ENCODE measurements around the gene MDM1.

The MDM1 gene

DNA sequence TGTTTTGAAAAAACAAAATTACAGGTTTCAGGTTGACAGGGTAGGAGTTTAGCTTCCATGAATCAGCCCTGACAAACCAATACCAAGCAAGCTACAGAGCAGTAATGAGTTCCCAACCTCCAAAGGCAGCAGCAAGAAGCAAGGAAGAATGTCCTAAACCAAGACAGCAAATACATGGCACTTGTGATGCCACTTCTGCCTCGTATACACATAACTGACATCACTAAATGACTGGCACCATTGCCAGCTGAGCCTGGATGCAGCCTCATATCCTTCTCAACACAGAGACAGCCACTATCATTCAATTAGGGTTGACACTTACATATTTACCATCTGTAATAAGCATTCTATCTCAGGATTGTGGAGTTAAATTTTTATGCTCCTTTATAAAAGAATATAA, 35.0 kb upstream of the MDM1 start:
- POLR2A ChIA-PET = no interaction called here
- Histone ChIP-seq H3K9me3 (ENCODE audit: control insufficient read depth, insufficient read depth, low read depth, low read length) (no peaks in the 10 kb centered on the region), H3K36me3 (ENCODE audit: control insufficient read depth in 2 of 2, insufficient read depth in 1 of 2, low read length in 2 of 2) (no peaks in the 10 kb centered on the region), H3K4me3 (ENCODE audit: low read depth, low read length) (no peak overlapping the region), H3K27ac (ENCODE audit: extremely low read depth, low read depth, low read length) (no peak overlapping the region), H3K4me1 (ENCODE audit: control insufficient read depth, insufficient read depth, low read length) (no peaks in the 10 kb centered on the region)
- CTCF ChIA-PET = no interaction called here
- TF ChIP-seq, protein P1, sequence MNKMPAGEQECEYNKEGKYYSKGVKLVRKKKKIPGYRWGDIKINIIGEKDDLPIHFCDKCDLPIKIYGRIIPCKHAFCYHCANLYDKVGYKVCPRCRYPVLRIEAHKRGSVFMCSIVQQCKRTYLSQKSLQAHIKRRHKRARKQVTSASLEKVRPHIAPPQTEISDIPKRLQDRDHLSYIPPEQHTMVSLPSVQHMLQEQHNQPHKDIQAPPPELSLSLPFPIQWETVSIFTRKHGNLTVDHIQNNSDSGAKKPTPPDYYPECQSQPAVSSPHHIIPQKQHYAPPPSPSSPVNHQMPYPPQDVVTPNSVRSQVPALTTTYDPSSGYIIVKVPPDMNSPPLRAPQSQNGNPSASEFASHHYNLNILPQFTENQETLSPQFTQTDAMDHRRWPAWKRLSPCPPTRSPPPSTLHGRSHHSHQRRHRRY (tag by site-specific recombination; IDR thresholded peaks at IDR 0.05) = no peak
- TF ChIP-seq BCL11B (tag by site-specific recombination; IDR thresholded peaks at IDR 0.05; ENCODE audit: low read depth) (no peak), SP2 (tag by site-specific recombination; IDR thresholded peaks at IDR 0.05) (no peak), ZNF76 (tag by site-specific recombination; IDR thresholded peaks at IDR 0.05; ENCODE audit: borderline replicate concordance, low read depth) (no peak), ZNF558 (tag by site-specific recombination; IDR thresholded peaks at IDR 0.05) (no peak), YY2 (tag by site-specific recombination; IDR thresholded peaks at IDR 0.05) (no peak), ZNF707 (tag by site-specific recombination; IDR thresholded peaks at IDR 0.05) (no peak), ZNF350 (tag by site-specific recombination; IDR thresholded peaks at IDR 0.05) (no peak), ZNF660 (tag by site-specific recombination; IDR thresholded peaks at IDR 0.05) (no peak)
- TF ChIP-seq, protein P2, sequence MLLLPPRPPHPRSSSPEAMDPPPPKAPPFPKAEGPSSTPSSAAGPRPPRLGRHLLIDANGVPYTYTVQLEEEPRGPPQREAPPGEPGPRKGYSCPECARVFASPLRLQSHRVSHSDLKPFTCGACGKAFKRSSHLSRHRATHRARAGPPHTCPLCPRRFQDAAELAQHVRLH (tag by site-specific recombination; IDR thresholded peaks at IDR 0.05) = no peak

DNA sequence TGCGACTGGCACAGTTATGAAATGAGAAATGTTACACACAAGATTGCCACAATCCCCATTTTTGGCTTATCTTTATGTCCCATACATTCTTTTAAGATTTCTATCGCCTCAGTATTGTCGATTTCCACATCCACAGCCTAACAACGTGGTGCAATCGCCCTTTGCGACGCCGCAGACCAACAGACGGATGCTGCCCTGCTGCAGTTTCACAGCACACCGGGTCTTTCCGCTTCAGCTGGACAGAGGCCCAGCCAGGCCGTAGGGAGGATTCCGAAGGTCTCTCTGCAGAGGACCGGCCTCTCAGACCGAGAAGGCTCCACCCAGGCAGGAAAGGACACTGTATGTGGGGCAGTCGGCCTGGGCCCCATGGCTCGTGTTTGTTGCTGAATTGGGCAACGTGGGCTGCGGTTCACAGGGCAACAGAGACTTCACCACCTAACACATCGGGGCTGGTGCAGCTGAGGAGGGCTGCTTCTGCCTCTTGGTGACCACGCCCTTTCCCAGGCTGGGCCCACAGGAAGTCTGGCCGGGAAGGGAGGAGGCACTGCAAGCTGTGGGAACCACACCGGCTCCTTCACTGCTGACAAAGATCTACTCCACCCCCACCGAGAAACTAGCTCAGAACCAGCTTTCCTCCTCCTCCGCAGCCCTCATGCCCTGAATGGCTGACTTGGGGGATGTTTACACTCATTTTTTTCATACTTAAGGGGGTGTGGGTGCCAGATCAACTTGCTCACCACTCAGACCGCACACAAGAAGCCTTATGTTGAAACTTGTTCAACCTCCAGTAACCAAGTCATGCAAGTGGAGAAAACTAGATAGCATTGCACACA, 32.9 kb upstream of the MDM1 start:
- ChIA-PET CTCF (interaction anchor here (0.5 to 0.9 kb wide), 3 partner anchors 54 to 174 kb away, joined by 3 to 4 read pairs (median 4); no protein-coding TSS in a partner anchor), POLR2A (interaction anchor here (1.0 to 1.5 kb wide), 2 partner anchors 247 to 261 kb away, joined by 3 to 5 read pairs; no protein-coding TSS in a partner anchor)
- no peaks in the 10 kb centered on the region for H3K36me3 ChIP-seq (ENCODE audit: control insufficient read depth in 2 of 2, insufficient read depth in 1 of 2, low read length in 2 of 2)
- H3K27ac ChIP-seq (ENCODE audit: extremely low read depth, low read depth, low read length) = no peak overlapping the region
- H3K4me1 ChIP-seq (ENCODE audit: control insufficient read depth, insufficient read depth, low read length) = no peaks in the 10 kb centered on the region
- peak overlapping the region; percentile 18 for H3K4me3 ChIP-seq (ENCODE audit: low read depth, low read length)
- H3K9me3 ChIP-seq (ENCODE audit: control insufficient read depth, insufficient read depth, low read depth, low read length) = no peaks in the 10 kb centered on the region
- TF ChIP-seq, protein P3, sequence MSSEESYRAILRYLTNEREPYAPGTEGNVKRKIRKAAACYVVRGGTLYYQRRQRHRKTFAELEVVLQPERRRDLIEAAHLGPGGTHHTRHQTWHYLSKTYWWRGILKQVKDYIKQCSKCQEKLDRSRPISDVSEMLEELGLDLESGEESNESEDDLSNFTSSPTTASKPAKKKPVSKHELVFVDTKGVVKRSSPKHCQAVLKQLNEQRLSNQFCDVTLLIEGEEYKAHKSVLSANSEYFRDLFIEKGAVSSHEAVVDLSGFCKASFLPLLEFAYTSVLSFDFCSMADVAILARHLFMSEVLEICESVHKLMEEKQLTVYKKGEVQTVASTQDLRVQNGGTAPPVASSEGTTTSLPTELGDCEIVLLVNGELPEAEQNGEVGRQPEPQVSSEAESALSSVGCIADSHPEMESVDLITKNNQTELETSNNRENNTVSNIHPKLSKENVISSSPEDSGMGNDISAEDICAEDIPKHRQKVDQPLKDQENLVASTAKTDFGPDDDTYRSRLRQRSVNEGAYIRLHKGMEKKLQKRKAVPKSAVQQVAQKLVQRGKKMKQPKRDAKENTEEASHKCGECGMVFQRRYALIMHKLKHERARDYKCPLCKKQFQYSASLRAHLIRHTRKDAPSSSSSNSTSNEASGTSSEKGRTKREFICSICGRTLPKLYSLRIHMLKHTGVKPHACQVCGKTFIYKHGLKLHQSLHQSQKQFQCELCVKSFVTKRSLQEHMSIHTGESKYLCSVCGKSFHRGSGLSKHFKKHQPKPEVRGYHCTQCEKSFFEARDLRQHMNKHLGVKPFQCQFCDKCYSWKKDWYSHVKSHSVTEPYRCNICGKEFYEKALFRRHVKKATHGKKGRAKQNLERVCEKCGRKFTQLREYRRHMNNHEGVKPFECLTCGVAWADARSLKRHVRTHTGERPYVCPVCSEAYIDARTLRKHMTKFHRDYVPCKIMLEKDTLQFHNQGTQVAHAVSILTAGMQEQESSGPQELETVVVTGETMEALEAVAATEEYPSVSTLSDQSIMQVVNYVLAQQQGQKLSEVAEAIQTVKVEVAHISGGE (tag by site-specific recombination; conservative IDR thresholded peaks at IDR 0.05; ENCODE audit: low read depth) = peak; percentile 33; the same call in 1 of the 2 replicates
- TF ChIP-seq ZNF623 (tag by site-specific recombination; IDR thresholded peaks at IDR 0.05) = no peak
- TF ChIP-seq, protein P4, sequence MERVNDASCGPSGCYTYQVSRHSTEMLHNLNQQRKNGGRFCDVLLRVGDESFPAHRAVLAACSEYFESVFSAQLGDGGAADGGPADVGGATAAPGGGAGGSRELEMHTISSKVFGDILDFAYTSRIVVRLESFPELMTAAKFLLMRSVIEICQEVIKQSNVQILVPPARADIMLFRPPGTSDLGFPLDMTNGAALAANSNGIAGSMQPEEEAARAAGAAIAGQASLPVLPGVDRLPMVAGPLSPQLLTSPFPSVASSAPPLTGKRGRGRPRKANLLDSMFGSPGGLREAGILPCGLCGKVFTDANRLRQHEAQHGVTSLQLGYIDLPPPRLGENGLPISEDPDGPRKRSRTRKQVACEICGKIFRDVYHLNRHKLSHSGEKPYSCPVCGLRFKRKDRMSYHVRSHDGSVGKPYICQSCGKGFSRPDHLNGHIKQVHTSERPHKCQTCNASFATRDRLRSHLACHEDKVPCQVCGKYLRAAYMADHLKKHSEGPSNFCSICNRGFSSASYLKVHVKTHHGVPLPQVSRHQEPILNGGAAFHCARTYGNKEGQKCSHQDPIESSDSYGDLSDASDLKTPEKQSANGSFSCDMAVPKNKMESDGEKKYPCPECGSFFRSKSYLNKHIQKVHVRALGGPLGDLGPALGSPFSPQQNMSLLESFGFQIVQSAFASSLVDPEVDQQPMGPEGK (tag by site-specific recombination; IDR thresholded peaks at IDR 0.05) = peak; percentile 42; the same call in 1 of the 2 replicates
- peak; percentile 15; the same call in 1 of the 2 replicates for TF ChIP-seq ZNF341 (tag by site-specific recombination; IDR thresholded peaks at IDR 0.05; ENCODE audit: low read depth)
- TF ChIP-seq ZNF777 (tag by site-specific recombination; IDR thresholded peaks at IDR 0.05; ENCODE audit: borderline replicate concordance) = peak; percentile 61; the same call in 1 of the 2 replicates
- TF ChIP-seq ZNF658 (tag by site-specific recombination; IDR thresholded peaks at IDR 0.05) = no peak
- TF ChIP-seq ZNF654 (tag by site-specific recombination; IDR thresholded peaks at IDR 0.05; ENCODE audit: low read depth) = no peak
- TF ChIP-seq, protein P5, sequence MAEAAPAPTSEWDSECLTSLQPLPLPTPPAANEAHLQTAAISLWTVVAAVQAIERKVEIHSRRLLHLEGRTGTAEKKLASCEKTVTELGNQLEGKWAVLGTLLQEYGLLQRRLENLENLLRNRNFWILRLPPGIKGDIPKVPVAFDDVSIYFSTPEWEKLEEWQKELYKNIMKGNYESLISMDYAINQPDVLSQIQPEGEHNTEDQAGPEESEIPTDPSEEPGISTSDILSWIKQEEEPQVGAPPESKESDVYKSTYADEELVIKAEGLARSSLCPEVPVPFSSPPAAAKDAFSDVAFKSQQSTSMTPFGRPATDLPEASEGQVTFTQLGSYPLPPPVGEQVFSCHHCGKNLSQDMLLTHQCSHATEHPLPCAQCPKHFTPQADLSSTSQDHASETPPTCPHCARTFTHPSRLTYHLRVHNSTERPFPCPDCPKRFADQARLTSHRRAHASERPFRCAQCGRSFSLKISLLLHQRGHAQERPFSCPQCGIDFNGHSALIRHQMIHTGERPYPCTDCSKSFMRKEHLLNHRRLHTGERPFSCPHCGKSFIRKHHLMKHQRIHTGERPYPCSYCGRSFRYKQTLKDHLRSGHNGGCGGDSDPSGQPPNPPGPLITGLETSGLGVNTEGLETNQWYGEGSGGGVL (tag by site-specific recombination; IDR thresholded peaks at IDR 0.05) = no peak
- TF ChIP-seq, protein P6, sequence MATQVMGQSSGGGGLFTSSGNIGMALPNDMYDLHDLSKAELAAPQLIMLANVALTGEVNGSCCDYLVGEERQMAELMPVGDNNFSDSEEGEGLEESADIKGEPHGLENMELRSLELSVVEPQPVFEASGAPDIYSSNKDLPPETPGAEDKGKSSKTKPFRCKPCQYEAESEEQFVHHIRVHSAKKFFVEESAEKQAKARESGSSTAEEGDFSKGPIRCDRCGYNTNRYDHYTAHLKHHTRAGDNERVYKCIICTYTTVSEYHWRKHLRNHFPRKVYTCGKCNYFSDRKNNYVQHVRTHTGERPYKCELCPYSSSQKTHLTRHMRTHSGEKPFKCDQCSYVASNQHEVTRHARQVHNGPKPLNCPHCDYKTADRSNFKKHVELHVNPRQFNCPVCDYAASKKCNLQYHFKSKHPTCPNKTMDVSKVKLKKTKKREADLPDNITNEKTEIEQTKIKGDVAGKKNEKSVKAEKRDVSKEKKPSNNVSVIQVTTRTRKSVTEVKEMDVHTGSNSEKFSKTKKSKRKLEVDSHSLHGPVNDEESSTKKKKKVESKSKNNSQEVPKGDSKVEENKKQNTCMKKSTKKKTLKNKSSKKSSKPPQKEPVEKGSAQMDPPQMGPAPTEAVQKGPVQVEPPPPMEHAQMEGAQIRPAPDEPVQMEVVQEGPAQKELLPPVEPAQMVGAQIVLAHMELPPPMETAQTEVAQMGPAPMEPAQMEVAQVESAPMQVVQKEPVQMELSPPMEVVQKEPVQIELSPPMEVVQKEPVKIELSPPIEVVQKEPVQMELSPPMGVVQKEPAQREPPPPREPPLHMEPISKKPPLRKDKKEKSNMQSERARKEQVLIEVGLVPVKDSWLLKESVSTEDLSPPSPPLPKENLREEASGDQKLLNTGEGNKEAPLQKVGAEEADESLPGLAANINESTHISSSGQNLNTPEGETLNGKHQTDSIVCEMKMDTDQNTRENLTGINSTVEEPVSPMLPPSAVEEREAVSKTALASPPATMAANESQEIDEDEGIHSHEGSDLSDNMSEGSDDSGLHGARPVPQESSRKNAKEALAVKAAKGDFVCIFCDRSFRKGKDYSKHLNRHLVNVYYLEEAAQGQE (tag by site-specific recombination; IDR thresholded peaks at IDR 0.05) = 0 out of 2 replicates have a peak, but pooled peaks have one; percentile 30
- TF ChIP-seq ZFHX2 (tag by site-specific recombination; conservative IDR thresholded peaks at IDR 0.05) = peak; percentile 87
- no peak for TF ChIP-seq ZBTB48 (tag by site-specific recombination; IDR thresholded peaks at IDR 0.05)

Measured in HEK293 (cell line).